NCI-H2107 (cell line): ENCODE data around the gene RFX3.

ENCODE experiments used
- DNase-seq: peaks from one replicate; lab custom pipeline; 2025; lab: John Stamatoyannopoulos, UW

RFX3 gene

DNA sequence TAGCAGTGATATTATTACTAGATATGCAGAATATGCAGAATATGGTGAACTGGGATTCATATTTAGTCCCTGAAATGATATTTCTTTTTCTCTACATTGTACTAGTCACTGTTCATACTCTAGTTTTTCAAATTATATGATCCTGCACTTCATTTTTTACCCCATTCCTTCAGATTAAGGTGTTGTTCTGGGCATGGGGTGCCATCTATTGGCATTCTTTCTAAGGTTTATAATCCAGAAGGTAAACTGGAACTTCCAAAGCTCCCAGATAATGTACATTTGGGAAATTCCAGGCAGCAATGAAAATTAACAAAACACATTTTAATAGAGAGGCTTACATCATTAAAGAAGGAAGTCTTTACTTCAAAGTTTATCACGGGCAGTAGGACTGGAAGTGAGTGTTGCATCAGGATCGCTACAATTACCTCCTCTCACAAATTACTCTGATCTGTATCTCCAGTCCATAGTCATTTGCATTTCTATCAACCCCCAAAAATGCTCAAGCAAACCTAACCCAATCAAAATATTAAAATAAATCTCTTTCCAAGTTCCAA is 12.5 kb downstream of the RFX3 start:
- no peak for DNase-seq

DNA sequence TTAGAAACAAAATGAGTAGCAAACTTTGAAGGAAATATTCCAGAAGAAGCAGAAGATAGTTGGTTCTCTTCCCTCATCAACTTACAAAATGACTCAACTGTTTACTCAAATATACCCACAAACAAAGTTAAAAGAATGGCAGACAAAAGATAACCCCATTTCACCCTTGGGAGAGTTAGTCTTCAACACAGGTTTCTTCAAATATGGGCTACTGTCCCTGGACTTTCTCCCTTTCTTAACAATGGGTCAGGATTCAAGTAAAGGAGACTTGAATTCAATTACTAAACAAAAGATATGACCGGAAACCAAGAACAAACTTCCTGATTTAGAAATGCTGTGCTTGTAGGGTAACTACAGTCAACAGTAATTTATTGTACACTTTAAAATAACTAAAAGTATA is 14.2 kb downstream of the RFX3 start:
- no peak for DNase-seq

DNA sequence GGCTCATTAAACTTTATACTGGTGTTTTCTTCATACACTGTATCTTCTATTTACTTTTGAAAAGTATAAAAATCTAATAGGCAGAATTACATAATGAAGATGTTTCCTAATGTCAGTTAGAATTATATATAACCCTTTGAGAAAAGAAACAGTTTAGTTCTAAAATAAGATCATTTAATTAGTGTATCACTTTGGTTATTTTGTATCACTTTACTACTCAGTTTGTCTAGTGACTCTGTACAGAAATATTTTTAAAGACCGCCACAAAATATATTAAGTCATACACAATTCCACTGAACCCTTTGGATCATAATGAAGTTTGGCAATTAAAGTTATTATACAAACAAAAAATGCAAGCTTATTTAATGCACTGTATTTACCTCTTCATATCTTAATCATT is 15.0 kb downstream of the RFX3 start:
- no peak for DNase-seq

DNA sequence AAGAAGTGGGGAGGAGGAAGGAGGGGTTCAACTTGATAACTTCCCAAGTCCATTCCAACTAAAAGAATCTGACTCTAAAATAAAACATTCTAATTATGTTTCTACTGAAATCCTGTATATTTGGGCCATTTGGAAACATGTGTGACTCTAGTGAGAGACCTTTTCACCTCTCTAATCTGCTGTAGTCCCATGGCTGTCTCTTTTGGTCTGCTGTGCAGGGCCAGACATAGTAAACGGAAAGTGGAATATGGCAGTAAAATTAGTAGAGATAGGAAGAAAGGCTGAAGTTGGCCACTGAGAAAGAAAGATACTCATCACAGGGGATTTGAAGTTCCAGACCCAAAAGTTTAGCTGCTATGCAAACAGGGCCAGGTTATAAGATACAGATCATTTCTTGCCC is 15.9 kb downstream of the RFX3 start:
- no peak for DNase-seq

DNA sequence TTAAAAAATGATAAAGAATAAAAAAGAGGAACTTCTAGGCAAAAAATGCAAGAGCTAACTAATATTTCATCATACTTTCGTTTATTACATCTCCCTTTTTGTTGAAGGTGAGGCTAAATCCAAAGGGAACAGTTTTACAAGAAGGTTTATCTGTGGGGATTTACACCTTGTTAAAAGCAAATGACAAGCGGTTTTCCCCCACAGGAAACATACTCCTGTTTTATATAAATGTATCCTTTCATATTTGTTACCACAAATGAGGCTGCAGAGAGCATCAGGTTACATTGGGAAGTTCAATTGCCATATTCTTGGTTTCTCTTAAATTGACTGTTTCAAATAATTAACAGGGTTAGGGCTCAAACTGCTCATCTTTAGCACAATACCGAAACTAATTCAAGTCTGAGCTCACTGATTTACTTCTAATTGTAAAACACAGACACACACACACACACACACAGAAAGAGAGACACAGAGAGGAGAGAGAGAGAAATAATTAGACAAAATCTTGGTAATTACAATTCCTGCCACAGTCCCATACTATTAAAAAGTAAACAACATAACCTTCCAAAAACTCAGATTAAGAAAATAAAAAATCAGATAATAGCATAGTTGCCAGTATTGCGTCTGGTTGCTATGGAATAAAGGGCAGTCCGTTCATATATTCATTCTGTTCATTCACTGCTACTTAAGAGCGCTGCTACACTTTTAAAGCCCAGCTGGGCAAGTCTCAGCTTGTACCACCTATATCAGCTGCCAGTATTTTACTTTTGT is 17.1 kb downstream of the RFX3 start:
- DNase-seq, result no peak

DNA sequence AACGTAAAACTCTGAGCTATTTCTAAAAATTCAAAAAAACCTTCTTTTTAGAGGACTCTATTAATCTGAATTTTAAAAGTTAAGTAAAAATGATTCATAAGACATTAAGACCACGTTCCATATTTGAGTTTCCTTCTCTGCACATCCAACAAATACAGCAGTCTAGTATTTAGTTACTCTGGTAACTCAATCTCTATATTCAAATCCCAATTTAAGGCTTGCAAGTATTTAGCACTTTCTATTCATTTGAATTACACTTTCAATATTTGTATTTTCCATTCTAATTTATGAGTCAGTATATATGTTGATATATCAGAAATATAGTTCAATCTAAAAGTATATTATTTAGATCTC is 17.7 kb downstream of the RFX3 start:
- no peak for DNase-seq

DNA sequence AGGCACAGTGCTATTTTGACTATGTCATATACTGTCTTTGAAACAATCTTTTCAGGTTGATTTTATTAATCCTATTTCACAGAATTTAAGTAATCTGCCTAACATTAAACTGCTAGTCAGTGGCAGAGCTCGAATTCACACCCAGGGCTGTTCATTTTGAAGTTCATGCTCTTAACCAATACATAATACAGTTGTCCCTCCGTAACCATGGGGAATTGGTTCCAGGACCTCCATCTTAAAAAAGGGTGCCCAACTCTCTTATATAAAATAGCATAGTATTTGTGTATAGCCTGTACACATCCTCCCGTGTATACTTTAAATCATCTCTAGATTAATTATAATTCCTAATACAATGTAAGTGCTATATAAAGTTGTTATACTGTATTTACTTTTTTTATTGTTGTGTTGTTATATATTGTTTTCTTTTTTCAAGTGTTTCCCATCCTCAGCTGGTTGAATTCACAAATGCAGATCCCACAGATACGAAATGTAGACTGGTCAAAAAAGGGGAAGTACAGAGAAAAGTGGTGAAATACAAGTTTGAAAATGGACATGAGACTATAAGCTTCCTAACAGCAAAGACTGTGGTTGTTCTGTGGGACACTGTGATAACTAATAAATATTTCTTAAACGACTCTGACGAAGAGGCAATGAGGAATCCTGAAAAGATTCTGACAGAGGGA is 18.3 kb downstream of the RFX3 start:
- DNase-seq, result no peak

DNA sequence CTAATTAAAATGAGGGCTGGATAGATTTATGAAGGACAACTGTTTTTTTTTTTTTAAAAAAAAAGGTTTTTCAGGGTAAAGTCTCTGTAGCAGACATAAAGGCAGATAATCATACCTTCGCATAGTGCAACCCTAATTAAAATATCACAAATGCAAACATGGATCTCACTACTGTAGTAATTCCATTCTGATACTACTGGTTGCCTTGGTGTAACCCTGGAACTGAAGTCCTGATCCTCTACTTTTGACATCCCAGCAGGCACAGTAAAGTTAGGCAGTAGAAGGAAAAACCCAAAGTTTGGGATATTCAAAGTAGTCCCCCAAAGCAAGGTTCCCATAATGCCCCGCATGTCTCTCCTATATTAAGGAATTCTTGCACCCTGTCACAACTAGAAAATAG is 19.6 kb downstream of the RFX3 start:
- DNase-seq, result no peak

DNA sequence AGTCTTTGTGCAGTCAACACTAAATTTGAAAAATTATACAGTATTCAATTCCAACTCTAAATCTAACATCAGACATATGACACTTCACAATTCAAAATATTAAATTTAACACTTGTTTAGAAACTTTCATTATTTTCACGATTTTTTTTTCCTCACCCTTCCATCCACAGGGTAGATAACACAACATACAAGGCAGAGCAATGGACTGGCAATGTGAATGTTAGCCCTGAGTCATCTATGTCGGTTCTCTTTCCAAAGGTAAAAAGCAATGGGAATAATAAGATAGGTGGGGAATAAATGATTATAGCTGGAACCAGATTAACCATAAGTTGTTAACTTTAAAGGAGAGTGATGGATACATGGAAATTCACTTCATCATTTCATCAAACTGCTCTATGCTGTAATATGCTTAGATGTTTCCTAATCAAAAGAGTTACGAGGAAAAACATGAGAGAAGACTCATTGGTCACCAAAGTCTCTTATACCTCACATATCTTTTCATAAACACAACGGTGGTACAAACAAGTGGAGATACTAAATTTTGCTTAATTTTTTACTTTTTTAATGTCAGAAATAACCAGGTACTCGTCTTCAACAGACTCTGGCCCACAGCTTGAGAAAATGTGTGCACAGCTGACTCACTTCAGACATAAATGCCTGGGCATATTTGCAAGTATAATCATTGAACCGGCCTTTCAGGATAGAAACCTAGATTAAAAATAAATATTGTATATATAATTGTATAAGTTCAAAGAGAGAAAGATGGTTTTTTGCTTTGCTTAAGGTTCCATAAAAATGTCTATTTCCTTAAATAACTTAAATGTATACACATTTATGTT is 23.0 kb downstream of the RFX3 start:
- no peak for DNase-seq

DNA sequence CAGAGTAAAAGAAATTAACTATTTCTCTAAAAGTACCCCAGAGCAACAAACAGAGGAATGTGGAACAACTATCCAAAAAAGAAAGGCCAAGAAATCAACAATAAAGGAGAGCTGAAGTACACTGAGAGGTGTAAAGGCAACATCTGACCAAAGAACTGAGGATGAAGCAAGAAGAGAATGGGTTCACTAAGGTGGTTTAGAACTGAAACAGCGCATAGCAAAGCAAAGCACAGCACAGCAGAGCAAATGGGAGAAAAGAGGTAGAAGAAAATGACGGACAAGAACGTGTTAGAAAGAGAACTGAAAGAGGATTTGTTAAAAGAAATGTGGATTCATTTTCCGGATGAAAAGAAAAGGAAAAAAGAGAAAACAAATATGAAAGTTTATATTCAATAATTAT is 25.8 kb downstream of the RFX3 start:
- DNase-seq, result no peak

DNA sequence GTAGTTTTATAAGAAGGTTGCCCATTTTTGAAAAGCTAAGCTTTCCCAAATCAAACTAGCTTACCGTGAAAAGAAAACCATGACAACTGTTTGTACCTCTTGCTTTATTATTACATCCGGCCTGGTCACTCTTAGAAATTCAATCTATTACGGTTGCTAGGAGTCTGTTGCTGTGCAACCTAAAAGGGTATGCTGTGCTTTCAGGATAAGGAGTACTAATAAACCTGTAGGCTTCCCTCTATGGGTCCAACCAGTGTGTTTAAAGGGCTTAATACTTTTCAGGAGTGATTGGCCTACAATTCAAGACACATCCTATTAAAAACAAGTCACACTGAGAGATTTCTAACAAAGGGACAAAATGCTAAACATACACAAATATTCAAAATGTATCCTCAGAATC is 27.1 kb downstream of the RFX3 start:
- DNase-seq, result no peak

DNA sequence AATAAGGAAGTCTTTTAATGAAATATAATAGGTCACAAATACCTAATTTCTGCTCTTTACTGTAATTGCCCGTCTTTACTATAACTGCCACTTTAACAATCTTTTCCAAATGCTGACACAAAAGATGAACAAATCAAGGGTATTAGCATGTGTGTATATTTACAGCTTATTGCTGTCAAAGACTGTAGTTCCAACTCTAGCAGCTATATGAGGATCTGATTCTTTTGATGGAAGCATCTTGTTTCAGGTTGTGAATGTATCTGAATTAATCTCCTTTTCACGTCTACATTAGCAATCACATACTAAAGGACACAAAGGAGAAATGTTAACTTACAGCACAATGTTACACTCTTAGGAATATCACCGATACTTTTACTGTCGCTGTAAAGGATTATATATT is 27.9 kb downstream of the RFX3 start:
- no peak for DNase-seq

DNA sequence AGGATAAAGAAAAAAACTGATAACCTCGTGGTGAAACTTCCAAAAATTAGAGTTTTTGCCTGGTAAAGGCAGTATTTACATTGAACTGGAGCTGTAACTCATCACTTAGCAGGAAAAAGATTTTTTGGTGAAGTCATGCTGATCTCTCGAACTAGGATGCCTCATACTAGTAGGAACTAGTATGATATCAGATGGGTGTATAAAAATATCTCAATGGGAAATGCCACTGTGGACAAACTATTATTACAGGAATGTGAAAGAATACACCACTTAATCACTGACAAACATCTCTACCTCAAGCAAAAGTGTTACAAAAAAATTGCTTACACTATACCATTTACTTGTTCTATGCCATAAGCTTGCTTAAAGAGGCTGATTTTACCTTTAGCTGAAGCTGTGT is 28.4 kb downstream of the RFX3 start:
- no peak for DNase-seq

DNA sequence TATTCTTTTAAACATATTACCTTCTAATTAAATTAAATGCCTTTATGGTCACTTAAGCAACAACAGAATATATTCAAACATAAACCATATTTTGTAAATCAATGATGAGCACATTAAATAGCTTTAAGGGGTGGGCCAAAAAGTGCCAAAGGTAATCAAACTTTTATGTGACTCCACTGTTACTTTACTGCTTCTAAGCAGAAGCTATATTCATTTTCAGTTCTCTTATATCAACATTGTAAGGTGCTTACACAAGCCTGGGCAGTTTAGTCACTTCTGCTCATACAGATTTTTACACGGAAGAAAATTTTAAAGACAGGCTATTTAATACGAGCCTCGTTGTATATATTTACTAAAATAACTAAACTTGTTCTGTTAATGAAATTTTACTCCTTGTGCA is 29.9 kb downstream of the RFX3 start:
- no peak for DNase-seq

DNA sequence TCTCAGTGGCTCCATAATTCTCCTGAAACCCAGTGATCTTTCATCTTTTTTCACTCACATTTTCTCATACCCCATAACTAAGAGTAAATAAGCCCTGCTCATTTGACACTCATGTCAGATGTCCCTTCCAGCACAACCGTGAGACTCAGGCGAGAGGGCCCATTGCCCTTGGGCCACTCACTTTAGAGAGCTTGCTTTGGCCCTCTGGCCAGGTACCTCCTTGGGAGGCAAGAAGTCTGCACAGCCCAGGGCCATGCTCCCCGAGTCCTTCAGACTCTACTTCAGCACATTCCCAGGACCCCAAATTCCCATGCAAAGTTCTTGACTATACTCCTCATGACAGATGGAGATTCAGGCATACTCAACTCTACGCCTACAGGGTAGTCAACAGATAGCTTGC is 33.6 kb downstream of the RFX3 start:
- no peak for DNase-seq

DNA sequence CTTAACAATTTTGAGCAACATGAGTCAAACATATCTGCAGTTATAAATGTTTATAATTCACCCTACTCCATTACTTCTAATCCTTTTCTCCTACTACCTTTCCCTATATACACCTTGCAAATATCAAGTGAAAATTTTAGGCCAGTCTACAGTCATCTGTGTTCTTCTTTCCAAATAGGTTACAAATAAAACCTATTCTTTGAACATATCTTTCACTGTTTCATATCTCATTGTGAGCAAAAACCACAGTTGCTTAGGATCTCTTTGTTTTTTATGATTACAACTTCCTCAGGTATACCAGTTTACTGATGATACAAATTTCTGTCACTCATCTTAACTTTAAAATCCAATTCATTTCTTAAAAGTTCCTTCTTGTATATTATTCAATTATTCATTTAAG is 34.4 kb downstream of the RFX3 start:
- DNase-seq, result no peak

DNA sequence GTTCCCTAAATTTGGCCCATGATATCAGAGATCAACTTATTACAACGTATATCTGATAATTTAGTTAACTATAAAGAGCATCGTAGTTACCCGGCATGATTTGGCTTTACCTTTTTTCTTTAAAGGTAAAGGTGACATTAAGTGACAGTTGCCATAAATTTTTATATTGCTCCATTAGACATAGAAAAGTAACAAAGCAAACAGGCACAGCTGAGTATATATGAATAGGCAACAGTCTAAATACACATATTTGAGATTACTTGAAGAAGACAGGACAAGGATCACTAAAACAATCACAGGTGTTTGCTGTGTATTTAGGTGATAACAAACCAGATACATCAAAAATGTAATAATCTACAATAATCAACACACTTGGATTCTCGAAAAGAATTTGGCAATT is 34.8 kb downstream of the RFX3 start:
- DNase-seq, result no peak

DNA sequence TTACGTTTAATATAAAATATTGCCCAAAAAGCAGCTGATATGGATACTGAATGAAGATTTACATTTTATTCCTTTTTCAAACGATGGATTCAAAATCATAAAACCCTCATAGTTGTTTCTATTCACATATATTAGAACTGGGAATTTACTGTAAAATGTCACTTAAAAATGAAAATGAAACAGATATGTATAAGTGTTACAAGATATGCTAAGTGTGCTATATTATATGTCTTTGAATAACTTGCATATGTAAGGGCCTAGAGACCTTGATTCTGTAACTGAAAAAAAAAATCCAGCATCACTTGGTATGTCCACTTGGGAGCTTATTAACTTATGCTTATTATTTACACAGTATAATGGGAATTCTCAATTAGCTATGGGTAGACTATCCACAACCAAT is 43.2 kb downstream of the RFX3 start:
- DNase-seq, result no peak

DNA sequence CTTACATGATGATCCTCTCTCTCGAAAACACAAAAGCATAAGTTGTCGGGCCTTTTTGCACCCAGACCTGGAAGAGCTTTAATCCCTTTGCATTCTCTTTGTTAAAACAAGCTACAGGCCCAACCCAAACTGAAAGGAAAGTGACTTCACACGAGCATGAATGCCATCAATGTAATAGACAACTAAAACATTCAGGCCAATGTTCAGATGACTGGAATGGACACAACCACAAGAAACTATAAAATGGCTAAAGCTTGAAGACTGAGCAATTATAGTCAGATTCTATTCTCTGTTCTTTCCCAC is 45.5 kb downstream of the RFX3 start:
- no peak for DNase-seq

DNA sequence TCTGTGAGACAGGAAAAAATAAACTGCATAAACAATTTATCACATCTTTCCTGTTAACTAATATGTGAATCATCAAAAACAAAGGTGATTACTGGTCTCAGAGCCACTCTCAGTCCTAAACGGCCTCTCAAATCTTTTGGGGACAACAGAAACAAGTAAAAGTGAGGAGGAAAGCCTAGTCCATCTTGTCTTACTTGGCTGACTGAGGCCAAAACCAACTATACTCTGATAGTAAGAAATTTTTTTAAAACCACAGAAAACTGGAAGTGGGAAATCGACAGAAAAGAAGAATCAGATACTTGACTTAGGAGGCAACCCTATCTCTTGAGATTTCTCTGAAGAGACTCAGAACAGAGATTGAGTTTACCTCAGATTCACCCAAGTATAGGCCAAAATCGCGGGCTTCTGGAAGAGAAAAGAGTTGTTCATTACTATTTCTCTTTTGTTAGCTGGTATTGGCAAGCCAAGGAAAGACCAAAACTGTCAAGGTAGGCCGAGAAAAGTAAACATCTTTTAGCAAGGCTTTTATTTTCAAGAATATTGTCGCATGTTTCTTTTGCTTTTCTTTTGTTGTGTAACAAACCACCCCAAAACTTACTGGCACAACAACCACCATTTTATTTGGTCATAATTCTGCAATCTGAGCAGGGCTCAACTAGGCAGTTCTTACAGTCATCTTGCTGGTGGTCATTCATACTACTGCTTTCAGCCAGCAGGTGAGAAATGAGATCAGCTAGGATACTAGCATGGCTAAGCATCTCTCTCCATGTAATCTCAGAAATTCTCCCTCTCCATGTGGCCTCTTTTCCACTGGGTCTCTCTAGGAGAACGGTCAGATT is 46.1 kb downstream of the RFX3 start:
- DNase-seq, result no peak

DNA sequence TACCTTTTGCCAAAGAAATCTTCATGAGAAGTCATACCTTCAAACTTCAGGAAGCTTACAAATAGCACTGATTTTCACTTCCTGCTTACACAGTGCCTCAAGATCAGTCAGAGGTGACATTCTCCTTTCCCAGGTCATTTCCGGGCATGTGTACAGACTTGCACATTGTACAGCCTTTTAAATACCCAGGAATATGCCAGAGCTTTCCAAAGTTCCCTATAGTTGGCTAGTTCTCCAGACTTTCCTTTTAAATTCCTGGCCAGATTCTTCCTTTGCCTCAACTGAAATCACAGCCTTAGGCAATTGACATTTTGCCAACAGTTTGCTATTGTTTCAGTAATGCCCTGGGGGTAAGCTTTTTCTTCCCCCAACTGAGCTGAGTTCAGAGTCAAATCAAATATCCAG is 47.2 kb downstream of the RFX3 start:
- no peak for DNase-seq

DNA sequence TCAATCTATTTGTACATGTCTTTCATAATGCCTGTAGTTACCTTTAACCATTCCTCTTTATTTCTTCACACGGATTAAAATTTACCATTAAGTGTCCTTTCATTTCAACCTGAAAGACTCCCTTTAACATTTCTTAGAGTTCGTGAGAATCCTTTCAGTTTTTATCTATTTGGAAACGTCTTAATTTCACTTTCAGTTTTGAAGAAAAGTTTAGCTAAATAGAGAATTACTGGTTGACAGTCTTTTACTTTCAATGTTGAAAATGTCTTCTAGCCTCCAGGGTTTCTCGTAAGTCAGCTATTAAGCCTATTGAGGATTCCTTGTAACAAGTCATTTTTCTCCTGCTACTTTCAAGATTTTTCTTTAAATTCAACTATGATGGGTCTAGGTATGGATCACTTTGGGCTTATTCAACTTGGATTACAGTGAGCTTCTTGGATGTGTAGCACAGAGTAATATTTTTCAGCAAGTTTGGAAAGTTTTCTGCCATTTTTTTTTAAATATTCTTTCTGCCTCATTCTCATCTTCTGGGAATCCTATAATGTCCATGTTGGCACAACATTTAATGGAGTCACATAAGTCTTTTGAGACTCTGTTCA is 48.5 kb downstream of the RFX3 start:
- DNase-seq, result no peak
